DMS153 treated with DMSO at 0.1 percent for 48 hours (cell line): ENCODE results near the gene FOXN1.

Experiments used
- DNase-seq: peaks from one replicate; lab custom pipeline; 2025; ENCODE audit not compliant: unreplicated experiment; lab: John Stamatoyannopoulos, UW

The FOXN1 gene

DNA sequence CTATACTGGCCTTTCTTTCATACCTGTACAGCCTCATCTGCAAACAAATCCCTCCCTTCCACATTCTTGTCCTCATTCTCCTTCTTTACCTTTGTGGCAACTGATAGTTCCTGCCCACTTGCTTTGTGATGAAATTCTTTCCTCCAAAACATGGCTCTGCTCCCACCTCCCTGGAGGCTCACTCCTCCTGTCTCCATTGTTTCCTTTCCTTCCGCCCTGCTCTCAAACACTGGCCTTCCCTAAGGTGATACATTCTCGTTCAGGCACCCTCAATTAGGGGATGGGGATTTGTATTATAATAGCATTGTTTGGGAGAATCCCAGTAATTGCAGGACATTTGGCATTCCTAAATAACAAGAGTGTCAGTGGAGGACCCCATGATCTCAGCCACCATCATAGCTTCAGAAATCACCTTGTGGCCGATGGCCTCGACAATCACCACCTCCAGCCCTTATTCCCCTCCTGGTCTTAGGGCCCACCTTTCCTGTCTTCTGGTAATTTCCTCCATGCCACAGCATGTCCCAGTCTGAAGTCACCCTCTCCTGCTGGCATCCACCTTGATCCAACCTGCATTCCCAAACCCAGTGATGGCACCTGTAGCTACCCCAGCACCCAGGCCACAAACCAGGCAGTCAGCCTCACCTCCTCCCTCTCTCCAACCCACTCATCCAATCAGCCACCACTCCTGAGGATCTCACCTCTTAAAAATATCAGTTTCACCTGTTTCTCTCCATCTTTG lies 38.4 kb downstream of the FOXN1 start:
- no peak for DNase-seq

DNA sequence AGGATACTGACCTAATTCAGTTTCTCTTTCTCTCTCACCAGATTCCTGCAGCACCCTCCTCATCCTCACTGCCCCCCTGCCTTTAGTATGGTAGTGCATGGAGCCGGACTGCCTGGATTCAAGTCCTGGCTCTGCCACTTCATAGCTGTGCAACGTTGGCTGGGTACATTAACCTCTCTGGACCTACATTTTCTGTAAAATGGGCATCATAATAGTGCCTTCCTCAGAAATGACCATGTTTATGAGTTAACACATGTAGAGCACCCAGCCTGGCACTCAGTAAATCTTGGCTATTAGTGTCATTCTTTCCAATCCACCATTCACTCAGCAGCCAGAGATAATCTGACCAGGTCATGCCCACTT lies 39.0 kb downstream of the FOXN1 start:
- DNase-seq: no peak

GRCh38 chr17:28545787-28546415 lies 39.8 kb downstream of the FOXN1 start:
- DNase-seq: no peak

DNA sequence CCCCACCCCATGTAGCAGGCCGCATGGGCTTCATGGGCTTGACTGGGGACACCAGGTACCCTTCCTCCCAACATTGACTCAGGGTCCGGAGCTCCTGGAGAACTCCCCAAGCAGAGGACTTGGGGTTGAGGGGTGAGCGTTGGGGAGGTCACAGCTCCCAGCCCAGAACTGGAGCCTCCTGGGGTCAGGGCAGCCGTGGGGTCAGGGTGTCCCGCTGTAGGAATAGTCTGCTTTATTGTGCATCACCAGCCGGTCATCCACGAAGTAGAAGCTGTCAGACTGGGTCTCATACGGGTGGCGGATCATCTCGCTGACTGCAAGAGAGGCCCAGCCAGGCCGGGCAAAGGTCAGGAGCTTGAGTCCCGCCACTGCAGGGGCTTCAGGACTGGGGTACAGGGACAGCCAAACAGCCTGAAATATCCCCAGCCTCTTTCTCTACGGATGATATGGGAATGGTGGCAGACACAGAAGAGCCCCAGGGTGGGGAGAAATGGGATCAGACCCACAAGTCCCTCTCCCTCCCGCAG lies 41.0 kb downstream of the FOXN1 start:
- no peak for DNase-seq

DNA sequence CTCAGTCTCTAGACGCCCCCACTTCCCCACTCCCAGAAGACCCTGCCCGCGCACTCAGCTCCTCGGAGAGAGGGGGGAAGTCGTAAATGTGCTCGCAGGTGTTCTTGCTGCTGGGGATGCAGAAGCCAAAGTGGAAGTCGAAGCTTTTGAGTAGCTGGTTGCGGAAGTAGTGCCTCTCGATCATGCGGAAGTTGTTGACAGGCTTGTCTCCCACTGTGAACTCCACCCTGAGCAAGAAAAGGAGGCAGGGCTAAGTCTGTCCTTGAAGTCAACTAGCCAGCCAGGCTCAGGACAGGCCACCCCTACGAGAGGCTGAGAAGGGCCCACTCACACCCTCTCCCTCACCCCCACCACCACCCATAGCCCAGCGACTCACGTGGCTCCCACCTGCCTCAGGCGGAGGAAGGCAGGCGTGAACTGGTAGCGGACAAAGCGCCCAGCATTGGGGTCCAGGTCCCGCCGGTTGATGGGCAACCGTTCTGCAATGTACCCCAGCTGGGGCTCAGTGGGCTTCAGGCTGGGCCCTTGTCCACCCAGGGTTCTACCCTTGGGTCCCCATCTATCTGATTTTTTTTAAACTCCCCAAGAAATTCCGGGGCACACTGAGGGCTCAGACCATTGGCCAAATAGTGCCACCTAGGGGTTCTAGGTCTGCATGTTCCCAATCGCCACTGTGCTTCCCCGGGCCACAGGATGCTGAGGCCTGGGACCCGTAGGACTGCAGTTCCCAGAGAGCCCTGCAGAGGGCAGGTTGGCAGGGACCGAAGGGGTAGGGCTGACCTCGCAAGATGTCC lies 41.7 kb downstream of the FOXN1 start:
- peak; percentile 38 for DNase-seq

GRCh38 chr17:28548417-28549130 lies 42.4 kb downstream of the FOXN1 start:
- no peak for DNase-seq

GRCh38 chr17:28549236-28550132 lies 43.3 kb downstream of the FOXN1 start:
- DNase-seq: no peak

DNA sequence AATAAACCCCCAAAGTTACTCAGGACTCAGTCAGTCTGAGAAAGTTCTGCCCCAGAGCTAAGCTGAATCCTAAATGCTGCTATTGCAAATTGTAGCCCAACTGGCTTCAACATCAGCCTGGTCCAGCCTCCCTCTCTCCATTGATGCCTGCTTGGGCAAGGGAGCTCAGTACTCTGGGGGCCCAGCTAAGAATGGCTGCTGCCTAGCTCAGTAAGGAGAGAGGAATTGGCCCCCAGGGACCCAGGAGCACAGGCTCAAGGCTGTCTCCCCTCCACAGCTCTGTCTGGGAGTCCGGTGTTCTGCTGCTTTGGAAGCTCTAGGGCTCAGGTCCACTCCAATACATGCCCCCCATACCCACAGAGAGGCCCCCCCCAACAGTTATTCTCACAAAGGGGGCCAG lies 44.7 kb downstream of the FOXN1 start:
- no peak for DNase-seq

DNA sequence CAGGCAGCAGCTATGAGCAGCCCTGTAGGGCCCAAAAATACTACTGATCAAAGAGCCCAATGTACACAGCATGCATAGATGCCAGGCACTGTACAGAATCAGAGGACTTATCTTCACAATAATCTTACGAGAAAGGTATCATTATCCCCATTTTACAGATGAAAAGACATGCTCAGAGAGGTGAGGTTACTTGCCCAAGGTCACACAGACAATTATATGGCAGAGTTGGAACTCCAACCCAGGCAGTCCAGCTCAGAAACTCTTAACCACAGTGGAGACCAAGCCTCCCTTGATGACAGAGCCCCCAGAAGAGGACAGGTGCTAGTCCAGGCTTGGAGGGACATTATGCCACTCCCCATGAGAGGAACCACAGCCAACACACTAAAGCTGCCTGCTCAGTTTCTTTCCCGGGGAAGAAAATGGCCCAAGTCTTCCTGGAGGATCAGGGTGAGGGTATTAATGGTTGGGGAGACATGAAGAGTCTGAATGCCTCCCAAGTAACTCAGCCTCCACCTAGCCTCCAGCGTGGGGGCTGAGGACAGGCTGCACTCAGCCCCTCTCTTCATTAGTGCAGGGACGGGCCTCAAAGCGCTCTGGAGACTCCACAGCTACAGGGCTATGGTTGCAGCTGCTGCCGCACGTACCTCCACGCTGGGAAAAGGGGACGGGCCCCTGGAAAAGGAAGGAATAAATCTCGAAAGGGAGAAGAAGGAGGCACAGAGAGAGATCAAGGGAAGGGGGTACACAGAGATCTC lies 45.5 kb downstream of the FOXN1 start:
- no peak for DNase-seq

GRCh38 chr17:28552176-28552999 lies 46.2 kb downstream of the FOXN1 start, which contains the start of gene UNC119:
Gene UNC119 (minus strand): TSS chr17:28552624. CDS start chr17:28552557, 67 bp downstream.
- DNase-seq: peak; percentile 62

GRCh38 chr17:28553000-28553505 lies 46.9 kb downstream of the FOXN1 start:
- no peak for DNase-seq

DNA sequence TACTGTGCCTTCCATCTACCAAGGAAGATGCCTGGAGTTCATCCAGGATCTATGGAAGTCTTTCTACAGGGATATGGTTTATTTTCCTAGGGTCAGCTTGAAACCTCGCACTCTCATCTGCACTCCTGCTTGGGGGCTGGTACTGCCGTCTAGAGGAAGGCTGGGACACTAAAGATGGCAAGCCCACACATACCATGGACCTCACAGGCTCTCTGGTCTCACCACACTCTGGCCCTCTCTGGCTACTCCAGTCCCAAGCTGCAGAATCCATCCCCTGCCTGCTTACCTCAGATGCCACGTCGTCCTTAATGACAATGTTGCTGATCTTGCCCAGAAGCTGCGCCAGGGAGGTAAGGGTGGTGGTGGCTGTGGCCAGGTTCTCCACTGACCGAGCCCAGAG lies 48.4 kb downstream of the FOXN1 start:
- DNase-seq: no peak

DNA sequence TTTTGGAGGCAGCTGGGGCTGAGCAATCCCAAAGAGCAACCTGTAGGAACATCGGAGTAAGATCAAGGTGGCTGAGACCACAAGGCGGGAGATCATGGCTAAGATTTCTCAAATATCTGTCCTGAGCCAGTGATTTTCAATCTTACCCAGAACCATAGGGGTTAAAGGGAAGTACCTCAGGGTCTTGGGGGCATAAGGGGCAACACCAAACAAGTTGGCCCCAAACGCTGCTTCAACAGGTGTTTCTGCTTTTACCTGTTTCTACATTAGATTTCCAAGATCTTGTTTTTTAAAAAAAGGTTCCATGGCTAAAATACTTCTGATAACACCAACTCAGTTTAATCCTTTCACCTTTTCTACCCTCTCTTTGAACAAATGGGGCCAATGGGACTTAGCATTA lies 48.9 kb downstream of the FOXN1 start:
- no peak for DNase-seq

GRCh38 chr17:28563475-28563874 lies 57.3 kb downstream of the FOXN1 start:
- DNase-seq: no peak

DNA sequence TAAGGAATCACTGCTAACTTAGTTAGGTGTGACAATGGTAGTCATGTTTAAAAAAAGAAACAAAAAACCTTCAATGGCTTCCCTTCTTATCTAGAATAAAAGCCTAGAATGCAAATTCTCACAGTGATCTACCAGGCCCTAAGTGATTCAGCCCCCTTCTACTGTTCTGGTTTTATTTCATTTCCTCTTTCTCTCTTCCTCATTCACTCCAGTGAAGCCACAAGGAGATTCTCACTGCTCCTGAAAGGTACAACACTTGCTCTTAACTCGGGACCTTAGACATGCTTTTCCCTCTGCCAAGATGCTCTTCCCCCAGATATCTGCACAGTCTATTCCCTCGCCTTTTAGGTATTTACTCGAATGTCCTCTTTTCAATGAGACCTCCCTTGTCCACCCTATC lies 61.5 kb downstream of the FOXN1 start:
- DNase-seq: no peak

DNA sequence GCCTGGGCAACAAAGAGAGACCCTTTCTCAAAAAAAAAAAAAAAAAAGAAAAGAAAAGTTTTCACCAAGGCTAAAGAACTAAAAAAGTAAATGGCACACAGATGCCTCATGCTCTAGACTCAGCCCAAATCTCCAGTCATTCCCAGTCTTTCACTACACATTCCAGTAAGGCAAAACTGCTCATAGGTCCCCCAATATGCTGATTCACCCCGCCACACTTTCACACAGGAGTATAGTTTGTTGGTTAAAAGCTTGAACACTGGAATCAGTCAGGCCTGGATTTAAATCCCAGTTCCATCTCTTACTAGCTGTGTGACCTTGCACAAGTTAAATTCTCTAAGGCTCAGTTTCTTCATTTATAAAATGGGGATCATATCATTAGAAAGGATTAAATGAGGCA lies 63.3 kb downstream of the FOXN1 start:
- no peak for DNase-seq

DNA sequence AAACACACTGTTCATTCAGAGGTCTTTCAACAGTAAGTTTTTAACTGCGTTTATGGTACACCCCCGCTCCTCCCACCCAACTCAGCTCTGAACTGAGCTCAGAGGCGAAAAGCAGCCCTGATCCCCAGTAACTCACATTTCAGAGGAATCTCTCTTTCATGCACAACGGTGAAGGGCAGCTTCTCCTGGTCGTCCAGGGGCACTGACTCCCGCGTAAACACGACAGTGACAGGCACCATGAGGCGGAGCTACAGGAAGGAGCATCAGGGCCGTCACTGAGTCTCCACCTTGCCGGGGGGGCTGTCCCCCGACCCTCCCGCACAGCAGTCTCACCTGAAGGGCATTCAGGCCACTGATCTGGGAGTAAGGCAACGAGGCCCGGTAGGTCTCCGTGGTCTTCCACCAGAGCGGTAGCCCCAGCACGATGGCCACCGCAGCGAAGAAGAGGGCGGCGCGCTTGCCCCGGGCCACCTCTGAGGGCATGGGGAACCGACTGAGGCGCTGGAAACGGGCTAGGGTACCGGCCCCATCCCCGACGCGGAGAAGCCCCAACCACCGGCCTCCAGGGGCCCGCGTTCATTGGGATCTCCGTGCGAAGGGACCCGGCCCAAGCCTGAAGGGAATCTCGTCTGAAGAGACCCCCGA lies 64.7 kb downstream of the FOXN1 start:
- DNase-seq: no peak
